Stimulated activated naive CD8-positive, alpha-beta T cell treated with anti-CD3 and anti-CD28 coated beads, Interleukin-15, Interleukin-2, amounts not matched to agents 100 ng/mL and 50 ng/mL, for 24 hours (primary cell): ENCODE measurements around the gene SNCA.

Source experiments
- H3K27ac Mint-ChIP-seq: one replicate; pipeline ENCODE4 v1.8.0; 2021; ENCODE audit warnings: mild to moderate bottlenecking, mixed read lengths
- H3K27me3 Mint-ChIP-seq: one replicate; pipeline ENCODE4 v1.8.0; 2021; ENCODE audit warnings: mixed read lengths
- H3K36me3 Mint-ChIP-seq: one replicate; pipeline ENCODE4 v1.8.0; 2021; ENCODE audit warnings: low read depth, mixed read lengths
- H3K4me1 Mint-ChIP-seq: one replicate; pipeline ENCODE4 v1.8.0; 2021; ENCODE audit warnings: low read depth, mixed read lengths
- H3K4me3 Mint-ChIP-seq: one replicate; pipeline ENCODE4 v1.8.0; 2021; ENCODE audit warnings: mild to moderate bottlenecking, mixed read lengths
- H3K9me3 Mint-ChIP-seq: one replicate; pipeline ENCODE4 v1.8.0; 2021; ENCODE audit warnings: mixed read lengths

SNCA gene

GRCh38 chr4:89835413-89835812, 1.5 kb downstream of the SNCA start:
- H3K4me1 Mint-ChIP-seq, result peaks cover 19% of the 10 kb centered on the region
- peaks cover 71% of the 10 kb centered on the region for H3K27me3 Mint-ChIP-seq
- peak overlapping the region; percentile 72 for H3K4me3 Mint-ChIP-seq
- no peaks in the 10 kb centered on the region for H3K9me3 Mint-ChIP-seq
- H3K36me3 Mint-ChIP-seq, result no peaks in the 10 kb centered on the region
- H3K27ac Mint-ChIP-seq, result no peak overlapping the region

DNA sequence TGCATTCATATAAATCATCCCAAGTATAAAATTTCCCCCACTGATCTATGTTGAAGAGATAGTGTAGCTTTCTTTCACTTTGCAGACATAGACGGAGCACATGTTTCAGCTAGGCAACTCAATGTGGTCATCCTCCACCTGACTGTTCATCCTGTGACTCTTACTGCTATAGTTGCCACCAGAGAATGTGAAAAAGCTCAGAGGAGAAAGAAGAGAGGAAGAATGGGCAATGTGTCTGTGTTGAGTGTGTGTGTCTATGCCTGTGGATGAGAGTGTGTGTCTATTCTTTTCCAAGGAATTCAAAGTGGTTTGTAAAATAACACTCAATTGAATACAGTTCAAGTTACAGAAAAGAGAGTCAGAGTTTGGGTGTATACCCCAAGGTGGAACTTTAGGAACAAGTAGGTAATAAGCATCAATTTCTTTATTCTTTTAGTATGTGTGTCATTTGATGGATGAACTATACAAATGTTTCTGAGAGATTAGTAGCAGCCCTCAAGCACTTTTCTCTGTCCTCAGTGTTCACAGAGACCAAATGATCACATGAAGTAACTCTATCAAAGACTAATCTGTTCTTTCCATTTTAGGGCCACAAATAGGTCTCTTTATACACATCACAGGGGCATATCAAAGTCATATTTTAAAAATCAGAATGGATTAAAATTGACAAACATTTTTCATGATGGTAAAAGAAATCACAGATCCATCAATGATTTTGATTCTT, 2.3 kb downstream of the SNCA start:
- H3K4me1 Mint-ChIP-seq, result peaks cover 25% of the 10 kb centered on the region
- no peak overlapping the region for H3K27ac Mint-ChIP-seq
- no peaks in the 10 kb centered on the region for H3K36me3 Mint-ChIP-seq
- H3K27me3 Mint-ChIP-seq, result peaks cover 64% of the 10 kb centered on the region
- H3K4me3 Mint-ChIP-seq, result no peak overlapping the region
- H3K9me3 Mint-ChIP-seq, result no peaks in the 10 kb centered on the region

GRCh38 chr4:89829470-89830138, 7.4 kb downstream of the SNCA start:
- no peaks in the 10 kb centered on the region for H3K9me3 Mint-ChIP-seq
- no peak overlapping the region for H3K27ac Mint-ChIP-seq
- H3K27me3 Mint-ChIP-seq, result peaks cover 24% of the 10 kb centered on the region
- H3K4me1 Mint-ChIP-seq, result peaks cover 11% of the 10 kb centered on the region
- H3K4me3 Mint-ChIP-seq, result peak overlapping the region; percentile 28
- H3K36me3 Mint-ChIP-seq, result no peaks in the 10 kb centered on the region

GRCh38 chr4:89823416-89823815, 13.5 kb downstream of the SNCA start:
- Mint-ChIP-seq H3K4me1 (no peaks in the 10 kb centered on the region), H3K9me3 (no peaks in the 10 kb centered on the region)

GRCh38 chr4:89821612-89822011, 15.3 kb downstream of the SNCA start:
- Mint-ChIP-seq H3K27me3 (peaks cover 6% of the 10 kb centered on the region), H3K36me3 (no peaks in the 10 kb centered on the region), H3K4me1 (no peaks in the 10 kb centered on the region)

More at GRCh38 chr4:89823416-89823815, 13.5 kb downstream of the SNCA start:
- H3K4me3 Mint-ChIP-seq, result no peak overlapping the region
- no peaks in the 10 kb centered on the region for H3K36me3 Mint-ChIP-seq
- H3K27ac Mint-ChIP-seq, result no peak overlapping the region
- H3K27me3 Mint-ChIP-seq, result peaks cover 6% of the 10 kb centered on the region

GRCh38 chr4:89820010-89820409, 17.0 kb downstream of the SNCA start:
- Mint-ChIP-seq H3K27me3 (peaks cover 3% of the 10 kb centered on the region), H3K4me1 (no peaks in the 10 kb centered on the region), H3K27ac (no peak overlapping the region), H3K4me3 (no peak overlapping the region), H3K9me3 (no peaks in the 10 kb centered on the region), H3K36me3 (no peaks in the 10 kb centered on the region)

More at GRCh38 chr4:89821612-89822011, 15.3 kb downstream of the SNCA start:
- no peaks in the 10 kb centered on the region for H3K9me3 Mint-ChIP-seq
- no peak overlapping the region for H3K4me3 Mint-ChIP-seq
- H3K27ac Mint-ChIP-seq, result no peak overlapping the region

DNA sequence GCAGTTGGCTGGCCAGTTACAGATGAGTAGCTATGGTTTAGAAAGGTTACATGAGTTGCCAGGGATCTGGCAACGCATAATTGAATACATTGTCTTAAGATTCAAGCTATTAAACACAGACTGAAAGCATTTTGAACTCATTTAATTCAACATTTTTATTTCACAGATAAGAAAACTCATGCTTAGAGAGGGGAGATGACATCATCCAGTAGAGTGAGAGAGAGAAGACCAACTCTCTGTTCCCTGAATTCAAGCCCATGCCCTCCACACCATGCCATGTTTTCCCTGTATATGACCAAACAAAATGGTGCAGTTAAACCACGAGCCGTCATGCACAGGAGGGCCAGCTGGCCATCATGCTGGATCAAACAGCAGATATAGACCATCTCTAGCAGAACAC, 22.6 kb downstream of the SNCA start:
- Mint-ChIP-seq H3K27me3 (no peaks in the 10 kb centered on the region), H3K4me3 (no peak overlapping the region), H3K9me3 (no peaks in the 10 kb centered on the region), H3K36me3 (no peaks in the 10 kb centered on the region), H3K27ac (no peak overlapping the region), H3K4me1 (no peaks in the 10 kb centered on the region)

GRCh38 chr4:89813197-89813596, 23.8 kb downstream of the SNCA start:
- Mint-ChIP-seq H3K27ac (no peak overlapping the region), H3K4me1 (no peaks in the 10 kb centered on the region), H3K9me3 (no peaks in the 10 kb centered on the region), H3K4me3 (no peak overlapping the region), H3K36me3 (no peaks in the 10 kb centered on the region), H3K27me3 (no peaks in the 10 kb centered on the region)

- no peaks in the 10 kb centered on the region for H3K4me1 Mint-ChIP-seq
Measured at GRCh38 chr4:89807441-89808140, 29.4 kb downstream of the SNCA start.

GRCh38 chr4:89805297-89805696, 31.7 kb downstream of the SNCA start:
- no peaks in the 10 kb centered on the region for H3K4me1 Mint-ChIP-seq
- H3K4me3 Mint-ChIP-seq, result no peak overlapping the region
- H3K27me3 Mint-ChIP-seq, result no peaks in the 10 kb centered on the region
- no peaks in the 10 kb centered on the region for H3K36me3 Mint-ChIP-seq
- H3K27ac Mint-ChIP-seq, result no peak overlapping the region
- H3K9me3 Mint-ChIP-seq, result no peaks in the 10 kb centered on the region

More at GRCh38 chr4:89807441-89808140, 29.4 kb downstream of the SNCA start:
- no peaks in the 10 kb centered on the region for H3K36me3 Mint-ChIP-seq
- H3K9me3 Mint-ChIP-seq, result no peaks in the 10 kb centered on the region
- H3K27ac Mint-ChIP-seq, result no peak overlapping the region
- H3K27me3 Mint-ChIP-seq, result no peaks in the 10 kb centered on the region
- no peak overlapping the region for H3K4me3 Mint-ChIP-seq

DNA sequence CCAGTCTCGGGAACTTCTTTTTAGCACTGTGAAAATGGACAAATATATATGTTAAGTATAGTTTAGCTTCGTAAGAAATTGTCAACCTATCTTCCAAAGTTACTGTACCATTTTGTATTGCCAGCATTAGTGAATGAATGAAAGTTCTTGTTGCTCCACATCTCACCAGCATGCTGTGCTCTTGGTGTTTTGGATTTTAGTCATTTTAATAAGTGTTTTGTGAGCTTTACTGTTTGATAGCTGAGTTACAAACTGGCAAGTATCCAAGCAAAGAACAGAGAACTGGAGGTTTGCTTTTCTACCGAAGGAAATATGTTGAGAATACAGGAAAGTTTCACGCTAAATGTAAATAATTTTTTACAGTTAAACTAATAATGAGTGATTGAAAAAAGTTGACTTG, 33.0 kb downstream of the SNCA start:
- Mint-ChIP-seq H3K27me3 (no peaks in the 10 kb centered on the region), H3K36me3 (no peaks in the 10 kb centered on the region), H3K4me1 (no peaks in the 10 kb centered on the region), H3K9me3 (no peaks in the 10 kb centered on the region), H3K4me3 (no peak overlapping the region), H3K27ac (no peak overlapping the region)

DNA sequence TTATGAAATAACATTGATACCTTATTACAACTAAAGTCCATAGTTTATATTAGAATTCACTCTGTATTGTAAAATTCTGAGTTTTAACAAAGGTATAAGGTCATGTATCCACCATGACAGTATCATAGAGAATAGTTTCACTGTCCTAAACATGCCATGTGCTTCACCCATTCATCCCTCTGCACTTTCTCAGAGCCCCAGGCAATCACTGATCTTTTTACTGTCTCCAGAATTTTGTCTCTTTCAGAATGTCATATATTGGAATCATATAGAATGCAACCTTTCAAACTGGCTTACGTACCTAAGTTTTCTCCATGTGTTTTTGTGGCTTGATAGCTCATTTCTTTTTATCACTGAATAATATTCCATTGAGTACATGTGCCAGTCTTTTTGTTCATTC, 33.9 kb downstream of the SNCA start:
- H3K36me3 Mint-ChIP-seq, result no peaks in the 10 kb centered on the region
- no peak overlapping the region for H3K4me3 Mint-ChIP-seq
- H3K4me1 Mint-ChIP-seq, result no peaks in the 10 kb centered on the region
- no peaks in the 10 kb centered on the region for H3K9me3 Mint-ChIP-seq
- no peaks in the 10 kb centered on the region for H3K27me3 Mint-ChIP-seq
- H3K27ac Mint-ChIP-seq, result no peak overlapping the region

GRCh38 chr4:89800527-89801103, 36.3 kb downstream of the SNCA start:
- H3K36me3 Mint-ChIP-seq, result no peaks in the 10 kb centered on the region
- no peak overlapping the region for H3K4me3 Mint-ChIP-seq
- peaks cover 4% of the 10 kb centered on the region for H3K27me3 Mint-ChIP-seq
- H3K4me1 Mint-ChIP-seq, result no peaks in the 10 kb centered on the region
- no peak overlapping the region for H3K27ac Mint-ChIP-seq
- no peaks in the 10 kb centered on the region for H3K9me3 Mint-ChIP-seq

DNA sequence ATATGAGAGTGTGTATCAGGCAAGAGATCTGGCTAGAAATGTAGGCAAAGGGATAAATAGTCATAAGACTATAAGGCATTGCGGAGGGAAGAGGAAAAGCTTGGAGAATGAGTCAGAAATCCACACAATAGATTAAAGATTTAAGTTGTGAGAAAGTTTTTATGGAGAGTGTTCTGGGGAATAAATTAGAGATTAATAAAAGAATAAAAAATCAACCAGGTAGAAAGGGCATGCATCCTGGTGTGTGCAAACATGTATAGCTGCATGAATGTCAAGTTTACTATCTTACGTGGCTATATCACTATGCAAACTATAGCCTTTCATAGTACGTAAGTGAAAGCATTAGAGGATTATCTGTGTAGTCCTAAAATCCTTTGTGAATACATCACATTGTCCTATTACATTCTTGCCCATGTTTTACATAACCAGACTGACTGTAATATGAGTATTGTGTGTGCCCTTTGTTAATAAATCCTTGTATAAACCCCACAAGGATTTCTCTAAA, 36.9 kb downstream of the SNCA start:
- H3K27ac Mint-ChIP-seq, result no peak overlapping the region
- no peaks in the 10 kb centered on the region for H3K9me3 Mint-ChIP-seq
- H3K4me3 Mint-ChIP-seq, result no peak overlapping the region
- H3K4me1 Mint-ChIP-seq, result no peaks in the 10 kb centered on the region
- H3K36me3 Mint-ChIP-seq, result no peaks in the 10 kb centered on the region
- peaks cover 4% of the 10 kb centered on the region for H3K27me3 Mint-ChIP-seq

DNA sequence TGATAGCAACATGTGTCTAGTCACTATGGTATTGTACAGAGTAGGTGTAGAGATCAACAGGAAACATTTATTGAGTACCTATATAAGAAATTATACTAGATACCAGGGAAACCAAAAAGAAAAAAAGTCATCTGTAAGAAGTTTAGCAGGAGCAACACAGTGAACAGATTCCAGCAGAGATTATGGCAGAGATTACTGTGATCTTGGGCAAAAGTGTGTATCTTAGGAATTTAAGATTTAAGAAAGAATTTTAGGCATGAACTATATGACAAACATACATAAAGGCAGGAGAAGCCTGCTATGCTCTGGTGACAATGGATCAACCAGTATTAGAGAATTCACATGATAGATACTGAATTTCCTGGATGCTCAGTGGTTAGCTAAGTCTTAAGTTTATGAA, 37.9 kb downstream of the SNCA start:
- Mint-ChIP-seq H3K27me3 (peaks cover 4% of the 10 kb centered on the region), H3K27ac (no peak overlapping the region), H3K4me3 (no peak overlapping the region), H3K9me3 (no peaks in the 10 kb centered on the region), H3K4me1 (no peaks in the 10 kb centered on the region), H3K36me3 (no peaks in the 10 kb centered on the region)
